Fibroblast of lung (primary cell): ENCODE data around the gene CFAP97D1. TPM values are rescaled to one million over a fixed set of nuclear protein-coding genes. Genes with fewer than 3 reads are reported as not detected.

Experiments used
- DNase-seq, 2 donors: peaks; one replicate each; pipeline versions ENCODE4 v3.0.0 to v3.0.0-alpha.2; 2010; ENCODE audit warnings: low read depth in 2 of 2
- H2AFZ ChIP-seq: 2 replicates; pipeline ENCODE4 v1.5.1; 2012; ENCODE audit warnings: low read length, control low read depth, inconsistent platforms
- H3K27ac ChIP-seq: 2 replicates; pipeline ENCODE4 v1.5.1; 2011; ENCODE audit warnings: low read length, control low read depth; ENCODE audit not compliant: insufficient read depth
- H3K27me3 ChIP-seq: 2 replicates; pipeline ENCODE4 v1.5.1; 2011; ENCODE audit warnings: mild to moderate bottlenecking, low read length; ENCODE audit not compliant: control insufficient read depth, insufficient read depth
- H3K36me3 ChIP-seq: 2 replicates; pipeline ENCODE4 v1.5.1; 2011; ENCODE audit warnings: low read length; ENCODE audit not compliant: control insufficient read depth, insufficient read depth
- H3K4me1 ChIP-seq: 2 replicates; pipeline ENCODE4 v1.5.1; 2011; ENCODE audit warnings: low read length; ENCODE audit not compliant: control insufficient read depth, insufficient read depth; ENCODE audit errors: extremely low read depth
- H3K4me2 ChIP-seq: 2 replicates; pipeline ENCODE4 v1.5.1; 2011; ENCODE audit warnings: low read length, control low read depth; ENCODE audit not compliant: insufficient read depth; ENCODE audit errors: extremely low read depth
- H3K4me3 ChIP-seq, 4 experiments: fragments of 200-600 bp in 1 of 4; sonication (generic) in 1 of 4; replicated peaks in 1 of 4; 2 replicates each; pipeline ENCODE4 v1.5.1; 2011 to 2016; ENCODE audit warnings: low read length in 4 of 4, low read depth in 3 of 4, mild to moderate bottlenecking in 3 of 4, control low read depth in 2 of 4, inconsistent platforms in 1 of 4, mixed read lengths in 1 of 4; ENCODE audit not compliant: insufficient read depth in 1 of 4; ENCODE audit errors: control extremely low read depth in 1 of 4
- H3K79me2 ChIP-seq: 2 replicates; pipeline ENCODE4 v1.5.1; 2012; ENCODE audit warnings: mild to moderate bottlenecking, low read length, inconsistent platforms; ENCODE audit not compliant: control insufficient read depth, insufficient read depth
- H3K9ac ChIP-seq: 2 replicates; pipeline ENCODE4 v1.5.1; 2011; ENCODE audit warnings: mild to moderate bottlenecking, low read length, control low read depth; ENCODE audit not compliant: insufficient read depth
- H3K9me3 ChIP-seq: 2 replicates; pipeline ENCODE4 v1.5.1; 2012; ENCODE audit warnings: low read depth, low read length; ENCODE audit not compliant: control insufficient read depth, insufficient read depth
- H4K20me1 ChIP-seq: 2 replicates; pipeline ENCODE4 v1.5.1; 2011; ENCODE audit warnings: low read length; ENCODE audit not compliant: control insufficient read depth, insufficient read depth; ENCODE audit errors: extremely low read depth
- CTCF ChIP-seq, 2 donors: IDR thresholded peaks in 1 of 2; conservative IDR thresholded peaks in 1 of 2; 1 replicate in 1 of 2; 2 replicates in 1 of 2; pipeline ENCODE4 v1.5.1; 2011 to 2012; ENCODE audit warnings: low read length in 2 of 2, control low read depth in 1 of 2, inconsistent platforms in 1 of 2, low read depth in 1 of 2, mild to moderate bottlenecking in 1 of 2
- EZH2 ChIP-seq: IDR thresholded peaks from 2 replicates; pipeline ENCODE4 v1.5.1; 2012; ENCODE audit warnings: low read length, control low read depth, mild to moderate bottlenecking; ENCODE audit errors: missing control alignments
- polyA plus RNA-seq, 2 donors: library from polyadenylated mRNA; depleted of rRNA in 1 of 2; stranded (reverse) in 1 of 2; unstranded in 1 of 2; fragments of >200 nt; gene quantifications; 2 replicates each; pipeline ENCODE4 v1.2.1, GENCODE V29; 2011 to 2012; ENCODE audit warnings: missing spikeins in 1 of 2
- total RNA-seq: library from RNA; depleted of rRNA; stranded (reverse); fragments of >200 nt; gene quantifications from 2 replicates; pipeline ENCODE4 v1.2.1, GENCODE V29; 2014

CFAP97D1 gene
- total and polyA plus RNA-seq, 2 donors (not counting 1 experiment from before 2014, with no cell fraction given) = under 0.01 to 0.02 TPM

- no peak overlapping the region for H3K9ac ChIP-seq
- H2AFZ ChIP-seq = no peak overlapping the region
- no peaks in the 10 kb centered on the region for H3K9me3 ChIP-seq
- TF ChIP-seq EZH2 (no peak), CTCF (conservative IDR thresholded peaks at IDR 0.05 in 1 of 2, IDR thresholded peaks at IDR 0.05 in 1 of 2; ENCODE audit: low read depth in 1 of 2, low read length in 2 of 2) (no peak)
- H3K4me3 ChIP-seq = no peak overlapping the region
- no peaks in the 10 kb centered on the region for H3K79me2 ChIP-seq
- H3K4me1 ChIP-seq = no peaks in the 10 kb centered on the region
- H3K27me3 ChIP-seq = no peaks in the 10 kb centered on the region
- no peak for DNase-seq
- peaks cover 6% of the 10 kb centered on the region for H3K36me3 ChIP-seq
- H3K4me2 ChIP-seq = no peak overlapping the region
- no peak overlapping the region for H3K27ac ChIP-seq
- no peaks in the 10 kb centered on the region for H4K20me1 ChIP-seq
These were observed 12.5 kb upstream of the CFAP97D1 start for GRCh38 chr17:43767713-43768059.

GRCh38 chr17:43768382-43768781, 11.9 kb upstream of the CFAP97D1 start:
- DNase-seq = no peak
- Histone ChIP-seq H3K36me3 (peaks cover 13% of the 10 kb centered on the region), H3K9me3 (no peaks in the 10 kb centered on the region)

GRCh38 chr17:43768943-43769342, 11.3 kb upstream of the CFAP97D1 start:
- Histone ChIP-seq H3K36me3 (peaks cover 13% of the 10 kb centered on the region), H3K79me2 (no peaks in the 10 kb centered on the region), H3K4me2 (no peak overlapping the region)

More at GRCh38 chr17:43768382-43768781, 11.9 kb upstream of the CFAP97D1 start:
- Histone ChIP-seq H3K4me2 (no peak overlapping the region), H3K27me3 (no peaks in the 10 kb centered on the region), H3K27ac (no peak overlapping the region), H3K4me3 (no peak overlapping the region), H2AFZ (no peak overlapping the region), H4K20me1 (no peaks in the 10 kb centered on the region), H3K79me2 (no peaks in the 10 kb centered on the region), H3K4me1 (no peaks in the 10 kb centered on the region), H3K9ac (no peak overlapping the region)
- TF ChIP-seq CTCF (conservative IDR thresholded peaks at IDR 0.05 in 1 of 2, IDR thresholded peaks at IDR 0.05 in 1 of 2; ENCODE audit: low read depth in 1 of 2, low read length in 2 of 2) (no peak), EZH2 (no peak)

More at GRCh38 chr17:43768943-43769342, 11.3 kb upstream of the CFAP97D1 start:
- Histone ChIP-seq H3K4me3 (no peak overlapping the region), H2AFZ (no peak overlapping the region), H3K27me3 (no peaks in the 10 kb centered on the region), H3K4me1 (no peaks in the 10 kb centered on the region), H3K9ac (no peak overlapping the region), H3K27ac (no peak overlapping the region), H3K9me3 (no peaks in the 10 kb centered on the region), H4K20me1 (no peaks in the 10 kb centered on the region)
- no peak for DNase-seq
- TF ChIP-seq EZH2 = no peak
- TF ChIP-seq CTCF (conservative IDR thresholded peaks at IDR 0.05 in 1 of 2, IDR thresholded peaks at IDR 0.05 in 1 of 2; ENCODE audit: low read depth in 1 of 2, low read length in 2 of 2) = no peak
